MM.1S (cell line): ENCODE results near the gene GPR155.

Experiments
- CTCF ChIP-seq: fragments of 300-600 bp; sonication (generic); IDR thresholded peaks from 2 replicates; pipeline ENCODE4 v1.5.1; 2016; ENCODE audit warnings: antibody characterized with exemption, low read length, mixed read lengths
- EZH2 ChIP-seq: fragments of 300-600 bp; sonication (generic); optimal IDR thresholded peaks from 2 replicates; pipeline ENCODE3; 2017; ENCODE audit warnings: low read depth, mild to moderate bottlenecking, antibody characterized with exemption, low read length, mixed read lengths

GRCh38 chr2:174527101-174527721 is 40.4 kb upstream of the GPR155 start:
- TF ChIP-seq CTCF (no peak), EZH2 (no peak)
